ENCODE results near the gene FEM1B.

GRCh38 chr15:68305420-68305871 is 27.9 kb downstream of the FEM1B start:
- TF ChIP-seq CTCF (IDR thresholded peaks at IDR 0.05; ENCODE audit: low read length) (no peak), EZH2 (optimal IDR thresholded peaks at IDR 0.05; ENCODE audit: low read depth, low read length) (no peak), EZH2phosphoT487 (IDR thresholded peaks at IDR 0.05; ENCODE audit: low read length) (no peak)

All from MM.1S (cell line).